Medulla oblongata (tissue), 1 donor: ENCODE measurements around the gene SERPINB7.
"Not testable (repeated sequence)": the region's sequence is repeated elsewhere in the genome, so short reads cannot be mapped to it uniquely, and the experiment has no call there.

Experiments
- DNase-seq: peaks from one replicate; pipeline ENCODE4 v3.0.0-alpha.2; 2015; ENCODE audit errors: extremely low spot score

SERPINB7 gene, protein sequence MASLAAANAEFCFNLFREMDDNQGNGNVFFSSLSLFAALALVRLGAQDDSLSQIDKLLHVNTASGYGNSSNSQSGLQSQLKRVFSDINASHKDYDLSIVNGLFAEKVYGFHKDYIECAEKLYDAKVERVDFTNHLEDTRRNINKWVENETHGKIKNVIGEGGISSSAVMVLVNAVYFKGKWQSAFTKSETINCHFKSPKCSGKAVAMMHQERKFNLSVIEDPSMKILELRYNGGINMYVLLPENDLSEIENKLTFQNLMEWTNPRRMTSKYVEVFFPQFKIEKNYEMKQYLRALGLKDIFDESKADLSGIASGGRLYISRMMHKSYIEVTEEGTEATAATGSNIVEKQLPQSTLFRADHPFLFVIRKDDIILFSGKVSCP

DNA sequence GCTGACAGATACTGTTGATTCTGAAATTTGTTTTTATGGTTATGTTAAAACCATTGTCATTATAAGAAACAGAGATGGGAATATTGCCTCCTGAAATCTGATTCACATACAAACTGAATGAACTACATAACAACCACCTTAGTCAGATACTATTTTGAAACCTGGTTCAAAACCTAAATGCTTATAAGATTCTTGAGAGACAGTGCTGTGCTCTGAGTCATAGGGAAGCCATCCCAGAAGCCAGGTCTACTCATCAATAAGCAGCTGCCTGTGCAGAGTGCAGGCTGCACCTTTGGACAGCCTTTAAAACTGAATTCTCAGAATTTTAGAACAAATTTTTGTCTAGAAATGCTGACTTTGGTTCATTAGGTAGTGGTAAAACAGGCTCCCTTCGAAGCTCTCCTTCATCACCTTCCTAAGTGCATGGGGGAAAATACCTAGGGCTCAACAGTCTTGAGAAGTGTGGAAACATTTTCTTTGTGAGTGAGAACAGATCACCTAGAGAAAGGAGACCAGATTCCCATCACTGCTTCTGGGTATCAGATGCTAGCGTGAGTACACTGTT lies at the start of gene SERPINB7:
SERPINB7 (plus strand) TSS at position 253 of the 565 bp plus-strand sequence. CDS start 6,955 bp downstream, outside the sequence.
- DNase-seq: no peak

DNA sequence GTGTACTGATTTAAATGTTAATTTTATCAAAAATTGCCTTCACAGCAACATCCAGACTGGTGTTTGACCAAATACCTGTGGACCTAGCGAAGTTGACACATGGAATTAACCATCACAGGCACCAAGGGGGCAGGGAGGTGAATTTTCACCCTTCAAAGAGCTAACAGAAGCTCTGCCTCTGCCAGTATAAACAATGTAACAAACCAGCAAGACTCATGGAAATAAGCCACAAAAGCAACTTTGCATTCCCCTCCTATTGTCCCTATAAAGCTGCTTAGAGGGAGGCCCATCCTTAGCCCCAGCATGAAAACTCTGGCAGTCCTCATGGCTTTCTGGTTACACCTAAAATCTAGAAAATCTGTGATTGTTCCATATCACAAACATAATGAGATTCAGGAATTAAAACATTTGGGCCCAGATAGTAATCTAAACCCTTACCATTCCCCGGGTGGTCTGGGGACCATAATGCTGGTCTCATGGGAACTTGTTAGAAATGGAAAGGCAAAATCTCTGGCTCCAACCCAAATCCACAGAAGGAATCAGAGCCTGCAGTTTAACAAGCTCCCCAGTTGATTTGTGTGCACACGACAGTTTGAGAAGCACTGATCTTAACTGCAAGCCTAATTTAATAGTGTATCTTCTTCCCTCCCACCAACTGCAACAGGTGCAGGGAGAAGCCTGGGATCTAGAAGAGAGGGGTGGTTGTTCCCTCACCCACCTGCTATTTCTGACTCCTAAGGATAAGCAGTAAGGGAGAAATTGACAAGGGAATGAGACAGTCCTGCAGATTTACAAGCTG lies 49.3 kb upstream of the SERPINB7 start:
- no peak for DNase-seq

GRCh38 chr18:63730773-63731172 lies 44.4 kb upstream of the SERPINB7 start:
- no peak for DNase-seq

DNA sequence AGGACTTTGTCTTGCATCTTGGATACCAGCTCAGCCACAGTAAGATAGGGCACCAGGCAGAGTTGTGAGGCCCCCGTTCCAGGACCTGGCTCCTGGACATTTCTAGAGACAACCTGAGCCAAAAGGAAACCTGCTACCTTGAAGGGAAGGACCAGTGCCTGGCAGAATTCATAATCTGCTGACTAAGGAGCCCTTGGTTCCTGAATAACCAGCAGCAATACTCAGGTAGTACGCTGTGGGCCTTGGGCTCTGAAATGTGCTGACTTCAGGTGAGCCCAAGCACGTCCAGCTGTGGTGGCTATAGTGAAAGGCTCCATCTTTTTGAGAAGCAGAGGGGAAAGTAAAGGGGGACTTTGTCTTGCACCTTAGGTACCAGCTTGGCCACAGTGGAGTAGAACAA lies 44.0 kb upstream of the SERPINB7 start:
- DNase-seq: no peak

GRCh38 chr18:63736876-63737275 lies 38.3 kb upstream of the SERPINB7 start:
- DNase-seq: no peak

- no peak for DNase-seq
Measured at GRCh38 chr18:63741769-63742168, 33.4 kb upstream of the SERPINB7 start.

- no peak for DNase-seq
Measured at GRCh38 chr18:63747006-63747405, 28.2 kb upstream of the SERPINB7 start.

DNA sequence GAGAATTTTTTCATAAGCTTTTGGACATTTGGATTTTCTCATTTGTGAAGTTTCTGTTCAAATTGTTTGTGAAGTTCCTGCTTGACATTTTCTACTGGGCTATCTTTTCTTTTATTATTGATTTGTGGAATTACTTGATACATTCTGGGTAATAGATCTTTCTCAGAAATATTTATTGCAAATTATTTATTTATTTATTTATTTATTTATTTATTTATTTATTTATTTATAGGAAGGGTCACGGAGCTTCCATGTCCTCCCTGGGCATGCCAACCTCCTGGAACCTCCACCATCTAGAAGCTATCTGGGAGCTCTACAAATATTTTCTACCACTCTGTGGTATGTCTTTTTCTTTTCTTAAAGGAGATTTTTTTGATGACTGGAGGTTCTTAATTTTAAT lies 25.7 kb upstream of the SERPINB7 start:
- no peak for DNase-seq

- DNase-seq: no peak
Measured at GRCh38 chr18:63752636-63753035, 22.6 kb upstream of the SERPINB7 start.

GRCh38 chr18:63753676-63754075 lies 21.5 kb upstream of the SERPINB7 start:
- no peak for DNase-seq

GRCh38 chr18:63757541-63757940 lies 17.7 kb upstream of the SERPINB7 start:
- no peak for DNase-seq

DNA sequence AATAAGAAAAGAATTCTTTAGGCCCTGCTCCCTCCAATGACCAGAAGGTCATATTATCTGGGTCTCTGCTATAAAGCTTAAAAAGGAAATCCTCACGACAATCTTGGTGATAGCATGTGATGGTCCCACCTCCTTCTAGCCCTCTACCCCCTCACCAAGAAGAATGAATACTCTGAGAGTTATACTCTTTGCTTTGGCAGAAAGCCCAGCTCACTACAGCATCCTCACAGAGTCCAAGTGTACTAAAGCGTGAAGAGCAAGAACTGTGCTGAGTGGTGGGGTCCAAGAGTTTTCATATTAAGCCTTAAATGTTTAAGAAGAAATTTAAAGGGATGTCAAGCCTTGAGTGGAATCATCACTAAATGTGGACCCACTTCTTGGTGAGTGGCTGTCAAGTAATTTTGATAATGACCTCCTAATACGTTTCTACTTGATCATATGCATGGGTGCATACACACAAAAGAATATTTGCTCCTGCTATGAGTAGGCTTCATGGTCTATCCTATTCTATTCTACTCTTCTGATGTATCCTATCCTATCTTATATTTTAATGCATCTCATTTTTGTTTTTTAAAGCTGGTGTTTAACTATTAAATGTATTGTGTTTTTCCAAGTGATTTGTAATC lies 16.5 kb upstream of the SERPINB7 start:
- DNase-seq: no peak

GRCh38 chr18:63759786-63760185 lies 15.4 kb upstream of the SERPINB7 start:
- DNase-seq: not testable (repeated sequence)

- DNase-seq: no peak
Measured at GRCh38 chr18:63762518-63762917, 12.7 kb upstream of the SERPINB7 start.

DNA sequence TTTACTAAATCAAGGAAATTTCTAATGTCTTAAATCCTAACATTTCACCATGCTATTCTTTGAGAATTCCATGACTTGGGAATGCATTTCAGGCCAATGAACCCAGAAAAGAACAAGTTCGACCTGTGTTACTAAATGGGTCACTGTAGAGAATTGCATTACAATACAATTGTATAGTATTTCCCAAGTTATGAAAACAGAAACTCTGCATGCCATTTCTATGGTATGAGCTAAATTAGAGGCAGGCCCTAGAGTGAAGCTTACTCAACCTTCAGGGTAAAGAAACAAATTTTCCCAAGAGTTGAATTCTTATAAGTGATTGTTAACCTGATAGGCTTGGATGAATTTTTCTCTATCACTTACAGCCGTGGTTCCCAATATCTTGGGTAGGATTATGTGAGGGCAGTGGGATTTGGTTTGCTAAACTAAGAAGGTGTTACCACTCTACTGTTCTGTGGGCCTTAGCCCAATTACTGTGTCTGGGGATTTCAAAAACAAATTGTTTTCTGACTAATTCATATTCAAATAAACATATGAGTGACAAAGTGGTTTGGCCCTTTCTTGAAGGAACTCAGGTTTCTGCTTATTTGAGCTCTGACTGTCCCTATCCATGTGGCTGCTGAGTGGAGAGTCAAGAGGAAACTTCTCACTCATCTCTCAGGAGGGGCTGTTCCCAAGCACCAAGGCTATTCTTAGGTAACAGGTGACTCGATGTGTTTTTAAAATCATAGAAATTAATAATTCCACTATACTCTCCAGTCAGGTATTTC lies 11.2 kb upstream of the SERPINB7 start:
- no peak for DNase-seq

DNA sequence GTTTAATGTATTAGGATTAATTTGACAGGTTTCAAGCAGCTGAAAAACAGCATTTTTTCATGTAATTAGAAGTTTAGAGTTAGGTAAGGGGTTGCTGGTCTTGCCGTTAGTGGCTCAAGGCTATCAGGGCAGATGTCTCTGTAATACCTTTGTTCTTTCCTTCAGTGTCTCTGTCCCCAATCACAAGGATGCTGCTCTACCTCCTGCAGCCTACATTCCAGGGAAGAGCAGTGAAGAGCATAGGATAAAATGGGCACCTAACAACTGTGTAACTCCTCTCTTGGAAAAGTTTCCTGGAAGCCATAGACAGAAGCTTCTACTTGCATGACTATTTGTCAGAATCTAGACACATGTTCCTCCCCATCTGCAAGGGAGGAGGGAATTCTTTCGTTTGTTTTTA lies 9.4 kb upstream of the SERPINB7 start:
- DNase-seq: no peak

GRCh38 chr18:63773551-63773950 lies 1.7 kb upstream of the SERPINB7 start:
- no peak for DNase-seq

DNA sequence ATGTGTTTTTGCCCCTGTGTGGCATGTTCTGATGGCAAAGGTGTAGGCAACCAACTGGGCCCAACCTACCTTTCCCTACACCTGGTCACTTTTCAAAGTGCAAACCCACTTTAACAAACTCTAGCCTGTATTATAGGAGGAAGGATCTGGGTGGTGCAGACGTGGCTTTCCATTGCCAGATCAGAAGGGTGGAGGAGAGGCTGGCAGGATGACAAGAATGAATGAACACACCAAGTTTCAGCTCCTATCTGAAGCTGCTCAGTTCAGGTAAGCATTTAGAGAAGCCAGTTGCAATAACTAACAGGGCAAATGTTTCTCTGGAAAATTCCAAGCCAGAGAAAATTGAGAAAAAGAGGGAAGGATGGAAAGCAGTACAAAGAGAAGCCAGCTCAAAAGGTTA lies 707 bp upstream of the SERPINB7 start:
- no peak for DNase-seq

GRCh38 chr18:63779386-63779785 lies 4.2 kb downstream of the SERPINB7 start:
- no peak for DNase-seq

- no peak for DNase-seq
Measured at GRCh38 chr18:63783394-63783793, 8.2 kb downstream of the SERPINB7 start.

DNA sequence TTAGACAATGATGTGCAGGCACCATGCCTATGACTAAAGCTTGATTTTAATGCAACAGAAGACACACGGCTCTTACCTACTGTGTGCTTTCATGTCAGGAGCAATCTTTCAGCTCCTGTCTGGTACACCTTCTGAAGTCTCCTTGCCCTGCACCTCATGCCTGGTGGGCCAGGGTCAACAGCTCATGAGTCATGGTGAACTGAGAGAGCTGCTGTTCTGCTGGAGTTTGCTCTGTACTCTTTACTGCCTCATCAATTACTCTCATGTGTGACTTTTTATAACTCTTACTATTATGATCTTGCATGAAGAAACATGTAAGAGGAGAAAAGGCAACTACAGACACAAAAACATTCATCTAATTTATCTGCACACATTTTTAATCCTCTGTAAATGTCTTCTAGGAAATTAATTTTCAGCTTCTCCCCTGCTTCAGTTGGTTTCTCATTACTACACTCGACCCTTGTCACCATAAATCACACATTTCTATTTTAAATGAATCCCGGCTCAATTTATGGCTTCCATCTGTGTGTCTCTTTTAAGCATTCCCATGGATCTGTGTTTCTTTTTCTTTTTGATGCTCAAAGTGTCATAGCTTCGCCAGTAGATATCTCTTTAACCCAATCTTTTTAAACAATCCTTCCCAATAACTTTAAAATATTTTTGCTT lies 9.7 kb downstream of the SERPINB7 start:
- DNase-seq: no peak
